ENCODE results near the gene KIF5C. TPM values are rescaled to one million over a fixed set of nuclear protein-coding genes. Genes with fewer than 3 reads are reported as not detected.

Gene KIF5C
- polyA plus RNA-seq (2013, experiment 1 of 2), result 0.15 TPM
- polyA plus RNA-seq (2013, experiment 2 of 2), result 0.21 TPM

DNA sequence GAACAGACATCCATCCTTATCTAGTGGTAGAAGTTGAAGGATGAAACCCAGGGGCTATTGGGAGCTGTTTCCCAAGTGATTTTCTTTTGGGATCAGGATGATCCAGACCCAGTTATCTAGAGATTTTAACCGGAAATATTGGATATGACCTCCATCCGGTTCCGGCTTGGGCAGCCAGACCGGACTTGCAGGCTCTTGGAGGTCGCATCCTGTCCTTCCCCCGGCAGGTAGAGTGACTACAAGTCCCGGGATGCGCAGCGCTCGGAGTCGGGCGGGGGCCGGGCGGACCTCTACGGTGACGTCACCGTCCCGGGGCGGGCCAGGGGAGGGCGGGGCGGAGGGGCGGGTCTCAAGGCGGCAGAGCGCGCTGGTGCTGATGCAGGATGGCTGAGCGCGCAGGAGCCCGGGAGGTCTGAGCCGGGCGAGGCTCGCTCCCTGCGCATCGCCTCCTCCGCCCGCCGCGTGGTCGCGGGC is at the start of gene KIF5C:
Gene KIF5C, plus strand, starts transcription at position 360 of the 474 bp plus-strand sequence. CDS start 391 bp downstream, outside the sequence.
- no peak within 1 kb of the TSS for H2AFZ ChIP-seq (ENCODE audit: low read depth, low read length)

DNA sequence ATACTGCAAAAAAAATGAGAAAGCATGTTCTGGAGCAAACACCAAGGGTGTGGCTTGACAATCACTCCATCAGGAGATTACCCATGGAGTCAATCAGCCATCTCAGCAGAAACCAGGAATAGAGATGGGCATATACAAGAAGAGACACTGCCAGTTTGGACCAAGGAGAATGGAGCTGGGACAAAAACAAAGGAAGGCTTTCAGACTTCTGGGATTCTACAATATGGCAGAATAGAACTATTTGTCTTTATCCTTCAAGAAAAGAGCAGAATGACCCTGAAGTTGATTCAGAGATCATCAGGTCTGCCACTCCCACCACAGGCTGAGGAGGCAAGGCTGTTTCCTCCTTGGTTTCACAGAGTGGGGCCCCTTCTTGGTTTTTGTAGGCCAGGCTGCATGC is 48.2 kb upstream of the KIF5C start:
- no peak overlapping the region for H2BK12ac ChIP-seq (ENCODE audit: low read length in 2 of 2)
- no peak overlapping the region for H2BK15ac ChIP-seq (ENCODE audit: low read depth, poor library complexity, severe bottlenecking)
- H3K4ac ChIP-seq (ENCODE audit: low read depth in 1 of 2, low read length in 2 of 2), result no peak overlapping the region
- no peak overlapping the region for H4K8ac ChIP-seq (ENCODE audit: low read length)
- no peak overlapping the region for H2BK5ac ChIP-seq (ENCODE audit: low read depth, low read length, poor library complexity, severe bottlenecking)
- no peak overlapping the region for H2BK120ac ChIP-seq (ENCODE audit: low read depth, low read length)
- no peaks in the 10 kb centered on the region for H3K4me1 ChIP-seq (ENCODE audit: control insufficient read depth, insufficient read depth, low read depth, low read length)
- peaks cover 5% of the 10 kb centered on the region for H3K9me3 ChIP-seq (ENCODE audit: control insufficient read depth, low read length)
- H3K27me3 ChIP-seq (ENCODE audit: control insufficient read depth in 1 of 2, insufficient read depth in 1 of 2, low read length in 2 of 2), result peaks cover 2 to 3% of the 10 kb centered on the region in 2 experiments
- no peak overlapping the region for H3K14ac ChIP-seq (ENCODE audit: low read length in 2 of 2)
- H3K23ac ChIP-seq (ENCODE audit: low read length in 2 of 2), result no peak overlapping the region
- no peak overlapping the region for H3K4me2 ChIP-seq (ENCODE audit: low read length, poor library complexity, severe bottlenecking)
- no peak overlapping the region for H2AFZ ChIP-seq (ENCODE audit: low read depth, low read length)
- H3K36me3 ChIP-seq (ENCODE audit: control insufficient read depth in 1 of 2, insufficient read depth in 2 of 2, low read depth in 1 of 2, low read length in 2 of 2), result no peaks in the 10 kb centered on the region
- H3K79me1 ChIP-seq (replicated peaks; ENCODE audit: low read length, poor library complexity, severe bottlenecking), result no peaks in the 10 kb centered on the region
- H4K91ac ChIP-seq (ENCODE audit: low read length), result no peak overlapping the region
- no peak overlapping the region for H3K18ac ChIP-seq (ENCODE audit: low read depth in 1 of 2, low read length in 2 of 2)
- no peak overlapping the region for H2AK5ac ChIP-seq (ENCODE audit: low read length, severe bottlenecking)
- H3K4me3 ChIP-seq (ENCODE audit: insufficient read depth in 1 of 2, low read depth in 1 of 2, low read length in 2 of 2), result no peak overlapping the region
- no peak for DNase-seq
- no peak overlapping the region for H3K27ac ChIP-seq (ENCODE audit: low read length, poor library complexity, severe bottlenecking)
- H3K9ac ChIP-seq (ENCODE audit: low read length), result no peak overlapping the region

More for the DNA sequence above, at the start of gene KIF5C:
- Histone ChIP-seq H4K91ac (ENCODE audit: low read length) (no peak within 1 kb of the TSS), H3K14ac (ENCODE audit: low read length in 2 of 2) (no peak within 1 kb of the TSS), H3K4me2 (ENCODE audit: low read length, poor library complexity, severe bottlenecking) (peak within 1 kb of the TSS; percentile 61), H3K4me1 (ENCODE audit: control insufficient read depth, insufficient read depth, low read depth, low read length) (peaks cover 17% of the 10 kb centered on the region), H2BK120ac (ENCODE audit: low read depth, low read length) (no peak within 1 kb of the TSS), H3K9ac (ENCODE audit: low read length) (no peak within 1 kb of the TSS), H3K27ac (ENCODE audit: low read length, poor library complexity, severe bottlenecking) (no peak within 1 kb of the TSS), H4K8ac (ENCODE audit: low read length) (no peak within 1 kb of the TSS), H2BK5ac (ENCODE audit: low read depth, low read length, poor library complexity, severe bottlenecking) (no peak within 1 kb of the TSS), H3K18ac (ENCODE audit: low read depth in 1 of 2, low read length in 2 of 2) (no peak within 1 kb of the TSS), H3K9me3 (ENCODE audit: control insufficient read depth, low read length) (no peaks in the 10 kb centered on the region), H2BK12ac (ENCODE audit: low read length in 2 of 2) (no peak within 1 kb of the TSS), H3K79me1 (replicated peaks; ENCODE audit: low read length, poor library complexity, severe bottlenecking) (no peaks in the 10 kb centered on the region), H3K36me3 (ENCODE audit: control insufficient read depth in 1 of 2, insufficient read depth in 2 of 2, low read depth in 1 of 2, low read length in 2 of 2) (no peaks in the 10 kb centered on the region), H2BK15ac (ENCODE audit: low read depth, poor library complexity, severe bottlenecking) (no peak within 1 kb of the TSS), H3K4me3 (ENCODE audit: insufficient read depth in 1 of 2, low read depth in 1 of 2, low read length in 2 of 2) (peak within 1 kb of the TSS; percentile 51 to 61), H3K4ac (ENCODE audit: low read depth in 1 of 2, low read length in 2 of 2) (no peak within 1 kb of the TSS), H2AK5ac (ENCODE audit: low read length, severe bottlenecking) (no peak within 1 kb of the TSS), H3K23ac (ENCODE audit: low read length in 2 of 2) (peak within 1 kb of the TSS in 1 of 2 experiments; percentile 68), H3K27me3 (ENCODE audit: control insufficient read depth in 1 of 2, insufficient read depth in 1 of 2, low read length in 2 of 2) (peaks cover 41 to 46% of the 10 kb centered on the region in 2 experiments)
- peak; percentile 46 for DNase-seq
- WGBS, result 2% methylated on average over 22 of the region's 39 CpGs

DNA sequence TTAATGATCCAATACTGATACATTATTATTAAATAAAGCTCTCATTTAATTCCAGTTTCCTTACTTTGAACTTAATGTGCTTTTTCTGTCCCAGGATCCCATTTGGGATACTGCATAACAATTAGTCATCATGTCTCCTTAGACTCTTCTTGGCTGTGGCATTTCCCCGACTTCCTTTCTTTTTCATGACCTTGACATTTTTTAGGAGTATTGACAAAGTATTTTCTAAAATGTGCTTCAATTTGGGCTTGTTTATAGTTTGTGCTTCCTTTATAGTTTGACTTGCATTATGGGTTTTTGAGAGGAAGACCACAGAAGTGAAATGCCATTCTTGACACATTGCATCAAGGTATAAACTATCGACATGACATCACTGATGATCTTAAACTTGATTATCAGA is 46.1 kb upstream of the KIF5C start:
- Histone ChIP-seq H4K91ac (ENCODE audit: low read length) (no peak overlapping the region), H3K27me3 (ENCODE audit: control insufficient read depth in 1 of 2, insufficient read depth in 1 of 2, low read length in 2 of 2) (peaks cover 5 to 11% of the 10 kb centered on the region in 2 experiments), H3K23ac (ENCODE audit: low read length in 2 of 2) (no peak overlapping the region), H2BK120ac (ENCODE audit: low read depth, low read length) (no peak overlapping the region), H3K4ac (ENCODE audit: low read depth in 1 of 2, low read length in 2 of 2) (no peak overlapping the region), H2BK12ac (ENCODE audit: low read length in 2 of 2) (no peak overlapping the region), H3K4me2 (ENCODE audit: low read length, poor library complexity, severe bottlenecking) (no peak overlapping the region), H3K79me1 (replicated peaks; ENCODE audit: low read length, poor library complexity, severe bottlenecking) (no peaks in the 10 kb centered on the region), H4K8ac (ENCODE audit: low read length) (no peak overlapping the region), H3K27ac (ENCODE audit: low read length, poor library complexity, severe bottlenecking) (no peak overlapping the region), H3K36me3 (ENCODE audit: control insufficient read depth in 1 of 2, insufficient read depth in 2 of 2, low read depth in 1 of 2, low read length in 2 of 2) (no peaks in the 10 kb centered on the region), H2BK5ac (ENCODE audit: low read depth, low read length, poor library complexity, severe bottlenecking) (no peak overlapping the region), H3K18ac (ENCODE audit: low read depth in 1 of 2, low read length in 2 of 2) (no peak overlapping the region), H3K4me3 (ENCODE audit: insufficient read depth in 1 of 2, low read depth in 1 of 2, low read length in 2 of 2) (no peak overlapping the region), H2AFZ (ENCODE audit: low read depth, low read length) (no peak overlapping the region), H3K14ac (ENCODE audit: low read length in 2 of 2) (no peak overlapping the region), H3K4me1 (ENCODE audit: control insufficient read depth, insufficient read depth, low read depth, low read length) (no peaks in the 10 kb centered on the region), H3K9ac (ENCODE audit: low read length) (no peak overlapping the region), H2AK5ac (ENCODE audit: low read length, severe bottlenecking) (no peak overlapping the region), H3K9me3 (ENCODE audit: control insufficient read depth, low read length) (peaks cover 5% of the 10 kb centered on the region), H2BK15ac (ENCODE audit: low read depth, poor library complexity, severe bottlenecking) (no peak overlapping the region)
- WGBS, result 67% methylated on average over 1 of the region's 2 CpGs
- DNase-seq, result no peak

DNA sequence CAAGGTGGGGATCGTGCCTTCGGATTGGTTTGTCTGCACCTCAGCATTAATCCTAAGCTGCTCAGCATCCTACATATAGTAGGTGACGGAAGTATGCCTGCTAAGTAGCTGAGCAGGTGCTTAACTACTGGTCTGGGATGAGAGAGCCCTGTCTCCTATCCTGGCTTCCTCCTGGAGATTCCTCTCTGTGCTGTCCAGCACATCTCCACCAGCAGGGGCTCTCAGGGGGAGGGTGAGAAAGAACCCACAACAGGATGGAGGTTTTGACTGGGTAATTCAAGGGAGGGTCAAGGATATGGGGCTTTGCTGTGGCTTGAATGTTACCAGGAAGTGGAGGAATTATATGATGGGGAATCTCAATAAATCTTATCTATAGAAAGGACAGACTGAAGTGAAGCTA is 45.4 kb upstream of the KIF5C start:
- no peak overlapping the region for H4K8ac ChIP-seq (ENCODE audit: low read length)
- no peaks in the 10 kb centered on the region for H3K4me1 ChIP-seq (ENCODE audit: control insufficient read depth, insufficient read depth, low read depth, low read length)
- H3K9me3 ChIP-seq (ENCODE audit: control insufficient read depth, low read length), result peaks cover 5% of the 10 kb centered on the region
- DNase-seq, result no peak
- no peak overlapping the region for H3K9ac ChIP-seq (ENCODE audit: low read length)
- H2BK5ac ChIP-seq (ENCODE audit: low read depth, low read length, poor library complexity, severe bottlenecking), result no peak overlapping the region
- no peak overlapping the region for H2BK12ac ChIP-seq (ENCODE audit: low read length in 2 of 2)
- H2AFZ ChIP-seq (ENCODE audit: low read depth, low read length), result no peak overlapping the region
- no peak overlapping the region for H2BK120ac ChIP-seq (ENCODE audit: low read depth, low read length)
- no peak overlapping the region for H3K18ac ChIP-seq (ENCODE audit: low read depth in 1 of 2, low read length in 2 of 2)
- H3K4me2 ChIP-seq (ENCODE audit: low read length, poor library complexity, severe bottlenecking), result no peak overlapping the region
- no peak overlapping the region for H2BK15ac ChIP-seq (ENCODE audit: low read depth, poor library complexity, severe bottlenecking)
- 100% methylated on average over 3 of the region's 3 CpGs for WGBS
- no peak overlapping the region for H3K14ac ChIP-seq (ENCODE audit: low read length in 2 of 2)
- H4K91ac ChIP-seq (ENCODE audit: low read length), result no peak overlapping the region
- no peak overlapping the region for H3K27ac ChIP-seq (ENCODE audit: low read length, poor library complexity, severe bottlenecking)
- H3K36me3 ChIP-seq (ENCODE audit: control insufficient read depth in 1 of 2, insufficient read depth in 2 of 2, low read depth in 1 of 2, low read length in 2 of 2), result no peaks in the 10 kb centered on the region
- no peak overlapping the region for H3K4ac ChIP-seq (ENCODE audit: low read depth in 1 of 2, low read length in 2 of 2)
- H3K79me1 ChIP-seq (replicated peaks; ENCODE audit: low read length, poor library complexity, severe bottlenecking), result no peaks in the 10 kb centered on the region
- no peak overlapping the region for H3K4me3 ChIP-seq (ENCODE audit: insufficient read depth in 1 of 2, low read depth in 1 of 2, low read length in 2 of 2)
- peaks cover 6 to 11% of the 10 kb centered on the region in 2 experiments for H3K27me3 ChIP-seq (ENCODE audit: control insufficient read depth in 1 of 2, insufficient read depth in 1 of 2, low read length in 2 of 2)
- H2AK5ac ChIP-seq (ENCODE audit: low read length, severe bottlenecking), result no peak overlapping the region
- no peak overlapping the region for H3K23ac ChIP-seq (ENCODE audit: low read length in 2 of 2)

All from mesenchymal stem cell (in vitro differentiated cells and primary cell).